Trophoblast cell (in vitro differentiated cells and primary cell): Measurements from ENCODE around the gene CSMD2.
A peak's percentile ranks its signal among the peaks of the same experiment; 100 is the strongest.

Source experiments
- DNase-seq, 2 donors: peaks; one replicate each; pipeline ENCODE4 v3.0.0-alpha.2; 2016
- H2AFZ ChIP-seq: 2 replicates; pipeline ENCODE4 v1.6.1; 2013; ENCODE audit warnings: low read length, moderate library complexity, mild to moderate bottlenecking; ENCODE audit not compliant: insufficient read depth, poor library complexity
- H2AK5ac ChIP-seq: 2 replicates; pipeline ENCODE4 v1.6.1; 2013; ENCODE audit warnings: mild to moderate bottlenecking, low read length
- H2BK120ac ChIP-seq: 2 replicates; pipeline ENCODE4 v1.6.1; 2013; ENCODE audit warnings: low read length, mild to moderate bottlenecking, moderate library complexity; ENCODE audit not compliant: insufficient read depth, poor library complexity
- H2BK12ac ChIP-seq: 2 replicates; pipeline ENCODE4 v1.6.1; 2013; ENCODE audit warnings: mild to moderate bottlenecking, low read length, moderate library complexity
- H2BK5ac ChIP-seq: 2 replicates; pipeline ENCODE4 v1.6.1; 2013; ENCODE audit warnings: low read length, low read depth, moderate library complexity, mild to moderate bottlenecking; ENCODE audit not compliant: poor library complexity
- H3K14ac ChIP-seq: 2 replicates; pipeline ENCODE4 v1.6.1; 2013; ENCODE audit warnings: mild to moderate bottlenecking, low read length
- H3K18ac ChIP-seq: 2 replicates; pipeline ENCODE4 v1.6.1; 2013; ENCODE audit warnings: mild to moderate bottlenecking, low read length
- H3K23ac ChIP-seq: 2 replicates; pipeline ENCODE4 v1.6.1; 2013; ENCODE audit warnings: low read length
- H3K27ac ChIP-seq: 2 replicates; pipeline ENCODE4 v1.5.1; 2013; ENCODE audit warnings: low read depth, mild to moderate bottlenecking, inconsistent platforms, low read length, moderate library complexity
- H3K27me3 ChIP-seq: 2 replicates; pipeline ENCODE4 v1.6.1; 2013; ENCODE audit warnings: inconsistent platforms, mild to moderate bottlenecking, low read length, moderate library complexity; ENCODE audit not compliant: insufficient read depth
- H3K36me3 ChIP-seq, 2 experiments: 1 replicate in 1 of 2; 2 replicates in 1 of 2; pipeline ENCODE4 v1.6.1; 2013; ENCODE audit warnings: low read length in 2 of 2, mild to moderate bottlenecking in 2 of 2, moderate library complexity in 1 of 2; ENCODE audit not compliant: insufficient read depth in 2 of 2, control insufficient read depth in 1 of 2
- H3K4ac ChIP-seq: 2 replicates; pipeline ENCODE4 v1.6.1; 2013; ENCODE audit warnings: low read depth, mild to moderate bottlenecking, low read length, moderate library complexity
- H3K4me1 ChIP-seq, 2 experiments: 1 replicate in 1 of 2; 2 replicates in 1 of 2; pipeline ENCODE4 v1.6.1; 2013; ENCODE audit warnings: low read length in 2 of 2, mild to moderate bottlenecking in 2 of 2, moderate library complexity in 1 of 2; ENCODE audit not compliant: insufficient read depth in 2 of 2, control insufficient read depth in 1 of 2
- H3K4me2 ChIP-seq: 2 replicates; pipeline ENCODE4 v1.6.1; 2013; ENCODE audit warnings: inconsistent platforms, mild to moderate bottlenecking, low read length, moderate library complexity
- H3K4me3 ChIP-seq: 2 replicates; pipeline ENCODE4 v1.5.1; 2013; ENCODE audit warnings: mild to moderate bottlenecking, low read depth, low read length, inconsistent platforms
- H3K79me1 ChIP-seq: one replicate; pipeline ENCODE4 v1.6.1; 2013; ENCODE audit warnings: low read length
- H3K79me2 ChIP-seq: 2 replicates; pipeline ENCODE4 v1.6.1; 2013; ENCODE audit warnings: low read length, mild to moderate bottlenecking; ENCODE audit not compliant: control insufficient read depth, insufficient read depth, poor library complexity
- H3K9ac ChIP-seq: 2 replicates; pipeline ENCODE4 v1.6.1; 2013; ENCODE audit warnings: mild to moderate bottlenecking, low read length
- H3K9me3 ChIP-seq: 2 replicates; pipeline ENCODE4 v1.6.1; 2013; ENCODE audit warnings: low read depth, mild to moderate bottlenecking, control low read depth, inconsistent platforms, low read length; ENCODE audit not compliant: insufficient read depth
- H4K12ac ChIP-seq: 2 replicates; pipeline ENCODE4 v1.6.1; 2013; ENCODE audit warnings: low read depth, mild to moderate bottlenecking, low read length, moderate library complexity
- H4K8ac ChIP-seq: 2 replicates; pipeline ENCODE4 v1.6.1; 2013; ENCODE audit warnings: low read depth, mild to moderate bottlenecking, low read length, moderate library complexity
- H4K91ac ChIP-seq: one replicate; pipeline ENCODE4 v1.6.1; 2013; ENCODE audit warnings: low read depth, mild to moderate bottlenecking, low read length, moderate library complexity
- WGBS: extraction: QIAGEN DNeasy Blood & Tissue Kit; methylation state at CpG from one replicate; pipeline ENCODE4 v1.1.7; 2013; ENCODE audit warnings: missing lambda C conversion rate; ENCODE audit not compliant: insufficient read length, insufficient coverage; ENCODE audit errors: extremely low coverage; 5-methylcytosine and 5-hydroxymethylcytosine counted together

CSMD2 gene

GRCh38 chr1:33643216-33643615, 521.8 kb downstream of the CSMD2 start:
- Histone ChIP-seq H3K14ac (no peak overlapping the region), H3K4me1 (no peaks in the 10 kb centered on the region), H2AFZ (no peak overlapping the region), H3K79me1 (no peaks in the 10 kb centered on the region), H3K4me3 (no peak overlapping the region), H3K4ac (no peak overlapping the region), H3K36me3 (no peaks in the 10 kb centered on the region), H3K18ac (no peak overlapping the region), H3K9me3 (no peaks in the 10 kb centered on the region), H3K27ac (no peak overlapping the region), H3K27me3 (no peaks in the 10 kb centered on the region), H3K23ac (no peak overlapping the region), H4K91ac (no peak overlapping the region), H2BK120ac (no peak overlapping the region), H2BK12ac (no peak overlapping the region), H3K9ac (no peak overlapping the region), H3K79me2 (no peaks in the 10 kb centered on the region), H2AK5ac (no peak overlapping the region), H4K12ac (no peak overlapping the region), H2BK5ac (no peak overlapping the region), H3K4me2 (no peak overlapping the region), H4K8ac (no peak overlapping the region)
- no peak for DNase-seq
- WGBS: no CpG with 5 or more reads among the region's 4 CpGs

- WGBS: no CpG with 5 or more reads among the region's 5 CpGs
- H4K91ac ChIP-seq: no peak overlapping the region
- H3K4ac ChIP-seq: no peak overlapping the region
- H3K79me2 ChIP-seq: no peaks in the 10 kb centered on the region
- H3K18ac ChIP-seq: no peak overlapping the region
- no peak overlapping the region for H2BK5ac ChIP-seq
- no peak overlapping the region for H3K23ac ChIP-seq
- H3K4me3 ChIP-seq: no peak overlapping the region
- no peak overlapping the region for H2AK5ac ChIP-seq
- H2BK12ac ChIP-seq: no peak overlapping the region
- H3K4me1 ChIP-seq: no peaks in the 10 kb centered on the region
- H4K8ac ChIP-seq: no peak overlapping the region
- no peak overlapping the region for H3K4me2 ChIP-seq
- no peak overlapping the region for H3K27ac ChIP-seq
- H2BK120ac ChIP-seq: no peak overlapping the region
- H3K9ac ChIP-seq: no peak overlapping the region
- H3K27me3 ChIP-seq: no peaks in the 10 kb centered on the region
- H3K36me3 ChIP-seq: no peaks in the 10 kb centered on the region
- H4K12ac ChIP-seq: no peak overlapping the region
- H3K79me1 ChIP-seq: no peaks in the 10 kb centered on the region
- peak; percentile 16 to 63 for DNase-seq
- no peaks in the 10 kb centered on the region for H3K9me3 ChIP-seq
- no peak overlapping the region for H3K14ac ChIP-seq
- no peak overlapping the region for H2AFZ ChIP-seq
These were observed 523.8 kb downstream of the CSMD2 start for GRCh38 chr1:33641104-33641830.

GRCh38 chr1:33640114-33640660, 524.8 kb downstream of the CSMD2 start:
- H2BK12ac ChIP-seq: no peak overlapping the region
- WGBS: no CpG with 5 or more reads among the region's 3 CpGs
- no peaks in the 10 kb centered on the region for H3K79me2 ChIP-seq
- H3K79me1 ChIP-seq: no peaks in the 10 kb centered on the region
- H4K8ac ChIP-seq: no peak overlapping the region
- no peak overlapping the region for H3K18ac ChIP-seq
- H3K36me3 ChIP-seq: no peaks in the 10 kb centered on the region
- no peak overlapping the region for H3K14ac ChIP-seq
- no peaks in the 10 kb centered on the region for H3K9me3 ChIP-seq
- no peak overlapping the region for H3K27ac ChIP-seq
- H3K4me1 ChIP-seq: no peaks in the 10 kb centered on the region
- H3K4me3 ChIP-seq: no peak overlapping the region
- H2BK120ac ChIP-seq: no peak overlapping the region
- no peak overlapping the region for H3K23ac ChIP-seq
- no peak overlapping the region for H2AK5ac ChIP-seq
- no peaks in the 10 kb centered on the region for H3K27me3 ChIP-seq
- no peak overlapping the region for H4K12ac ChIP-seq
- no peak overlapping the region for H2BK5ac ChIP-seq
- no peak overlapping the region for H3K4ac ChIP-seq
- H4K91ac ChIP-seq: no peak overlapping the region
- DNase-seq: no peak
- H3K9ac ChIP-seq: no peak overlapping the region
- H2AFZ ChIP-seq: no peak overlapping the region
- H3K4me2 ChIP-seq: no peak overlapping the region

- no peak overlapping the region for H2AK5ac ChIP-seq
- no peak overlapping the region for H4K91ac ChIP-seq
- H2BK120ac ChIP-seq: no peak overlapping the region
- no peak overlapping the region for H3K4ac ChIP-seq
- H3K36me3 ChIP-seq: no peaks in the 10 kb centered on the region
- H3K9ac ChIP-seq: no peak overlapping the region
- no peak overlapping the region for H4K12ac ChIP-seq
- H3K27ac ChIP-seq: no peak overlapping the region
- no peaks in the 10 kb centered on the region for H3K27me3 ChIP-seq
- H2BK12ac ChIP-seq: no peak overlapping the region
- H2AFZ ChIP-seq: no peak overlapping the region
- H3K4me1 ChIP-seq: no peaks in the 10 kb centered on the region
- H3K79me1 ChIP-seq: no peaks in the 10 kb centered on the region
- no peak overlapping the region for H3K23ac ChIP-seq
- DNase-seq: no peak
- H3K18ac ChIP-seq: no peak overlapping the region
- H3K4me2 ChIP-seq: no peak overlapping the region
- WGBS: no CpG with 5 or more reads among the region's 7 CpGs
- no peaks in the 10 kb centered on the region for H3K79me2 ChIP-seq
- H3K9me3 ChIP-seq: no peaks in the 10 kb centered on the region
- H3K4me3 ChIP-seq: no peak overlapping the region
- no peak overlapping the region for H2BK5ac ChIP-seq
- H3K14ac ChIP-seq: no peak overlapping the region
- H4K8ac ChIP-seq: no peak overlapping the region
These were observed 527.1 kb downstream of the CSMD2 start for GRCh38 chr1:33637846-33638440.
